ENCODE results near the gene CENPP.

DNA sequence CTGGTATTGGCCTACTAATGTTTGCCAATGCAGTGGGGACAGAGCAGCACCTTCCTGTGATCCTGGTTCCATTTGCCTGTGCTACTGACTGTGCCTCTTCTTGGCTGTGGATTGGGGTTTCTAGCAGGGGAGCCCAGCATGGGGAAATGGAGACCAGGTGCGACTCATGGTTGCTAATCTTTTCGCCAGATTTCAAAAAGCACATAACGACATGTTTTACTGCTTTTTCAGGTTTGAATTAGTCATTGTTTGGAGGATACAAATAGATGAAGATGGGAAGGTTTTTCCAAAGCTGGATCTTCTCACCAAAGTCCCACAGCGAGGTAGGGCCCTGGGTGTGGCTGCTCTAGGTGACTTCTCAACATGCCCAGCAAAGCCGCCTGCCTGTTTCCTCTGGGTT lies 286.5 kb downstream of the CENPP start:
- TF ChIP-seq, protein P1, sequence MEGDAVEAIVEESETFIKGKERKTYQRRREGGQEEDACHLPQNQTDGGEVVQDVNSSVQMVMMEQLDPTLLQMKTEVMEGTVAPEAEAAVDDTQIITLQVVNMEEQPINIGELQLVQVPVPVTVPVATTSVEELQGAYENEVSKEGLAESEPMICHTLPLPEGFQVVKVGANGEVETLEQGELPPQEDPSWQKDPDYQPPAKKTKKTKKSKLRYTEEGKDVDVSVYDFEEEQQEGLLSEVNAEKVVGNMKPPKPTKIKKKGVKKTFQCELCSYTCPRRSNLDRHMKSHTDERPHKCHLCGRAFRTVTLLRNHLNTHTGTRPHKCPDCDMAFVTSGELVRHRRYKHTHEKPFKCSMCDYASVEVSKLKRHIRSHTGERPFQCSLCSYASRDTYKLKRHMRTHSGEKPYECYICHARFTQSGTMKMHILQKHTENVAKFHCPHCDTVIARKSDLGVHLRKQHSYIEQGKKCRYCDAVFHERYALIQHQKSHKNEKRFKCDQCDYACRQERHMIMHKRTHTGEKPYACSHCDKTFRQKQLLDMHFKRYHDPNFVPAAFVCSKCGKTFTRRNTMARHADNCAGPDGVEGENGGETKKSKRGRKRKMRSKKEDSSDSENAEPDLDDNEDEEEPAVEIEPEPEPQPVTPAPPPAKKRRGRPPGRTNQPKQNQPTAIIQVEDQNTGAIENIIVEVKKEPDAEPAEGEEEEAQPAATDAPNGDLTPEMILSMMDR (IDR thresholded peaks at IDR 0.05; ENCODE audit: low read depth, low read length), result no peak
- TF ChIP-seq POLR2A (IDR thresholded peaks at IDR 0.05; ENCODE audit: extremely low read depth, insufficient read length), result no peak
- TF ChIP-seq, protein P2, sequence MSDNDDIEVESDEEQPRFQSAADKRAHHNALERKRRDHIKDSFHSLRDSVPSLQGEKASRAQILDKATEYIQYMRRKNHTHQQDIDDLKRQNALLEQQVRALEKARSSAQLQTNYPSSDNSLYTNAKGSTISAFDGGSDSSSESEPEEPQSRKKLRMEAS (IDR thresholded peaks at IDR 0.05; ENCODE audit: low read depth, low read length), result no peak

Measured in NB4 (cell line).